ENCODE data around the gene SPOCD1. TPM values are rescaled to one million over a fixed set of nuclear protein-coding genes. Genes with fewer than 3 reads are reported as not detected.

Gene SPOCD1
- polyA plus RNA-seq, 1 of the 3 experiments (the other 2 are of a cell fraction) = 10.7 TPM

DNA sequence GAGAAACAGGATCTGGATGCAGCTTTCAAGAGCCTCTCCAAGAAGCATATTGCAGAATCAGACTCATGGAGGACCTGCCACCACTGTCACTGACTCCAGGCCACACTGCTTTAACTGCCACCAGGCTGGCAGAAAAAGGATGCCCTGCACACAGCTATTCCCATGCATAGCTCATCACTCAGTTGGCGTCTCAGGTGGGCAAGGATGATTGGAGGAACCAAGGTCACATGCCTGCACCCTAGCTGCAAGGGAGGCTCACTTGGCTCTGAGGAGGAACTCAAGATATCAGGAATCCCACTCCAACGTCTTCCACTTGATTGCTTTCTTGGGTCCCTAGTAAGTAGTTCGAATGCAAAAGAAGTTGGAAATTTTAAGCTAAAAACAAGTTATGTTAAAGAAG lies 19.6 kb upstream of the SPOCD1 start (continued):
- TF ChIP-seq, protein P1, sequence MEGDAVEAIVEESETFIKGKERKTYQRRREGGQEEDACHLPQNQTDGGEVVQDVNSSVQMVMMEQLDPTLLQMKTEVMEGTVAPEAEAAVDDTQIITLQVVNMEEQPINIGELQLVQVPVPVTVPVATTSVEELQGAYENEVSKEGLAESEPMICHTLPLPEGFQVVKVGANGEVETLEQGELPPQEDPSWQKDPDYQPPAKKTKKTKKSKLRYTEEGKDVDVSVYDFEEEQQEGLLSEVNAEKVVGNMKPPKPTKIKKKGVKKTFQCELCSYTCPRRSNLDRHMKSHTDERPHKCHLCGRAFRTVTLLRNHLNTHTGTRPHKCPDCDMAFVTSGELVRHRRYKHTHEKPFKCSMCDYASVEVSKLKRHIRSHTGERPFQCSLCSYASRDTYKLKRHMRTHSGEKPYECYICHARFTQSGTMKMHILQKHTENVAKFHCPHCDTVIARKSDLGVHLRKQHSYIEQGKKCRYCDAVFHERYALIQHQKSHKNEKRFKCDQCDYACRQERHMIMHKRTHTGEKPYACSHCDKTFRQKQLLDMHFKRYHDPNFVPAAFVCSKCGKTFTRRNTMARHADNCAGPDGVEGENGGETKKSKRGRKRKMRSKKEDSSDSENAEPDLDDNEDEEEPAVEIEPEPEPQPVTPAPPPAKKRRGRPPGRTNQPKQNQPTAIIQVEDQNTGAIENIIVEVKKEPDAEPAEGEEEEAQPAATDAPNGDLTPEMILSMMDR (IDR thresholded peaks at IDR 0.05) = no peak
- no peak for TF ChIP-seq RCOR1 (IDR thresholded peaks at IDR 0.05; ENCODE audit: low read length)
- TF ChIP-seq, protein P2, sequence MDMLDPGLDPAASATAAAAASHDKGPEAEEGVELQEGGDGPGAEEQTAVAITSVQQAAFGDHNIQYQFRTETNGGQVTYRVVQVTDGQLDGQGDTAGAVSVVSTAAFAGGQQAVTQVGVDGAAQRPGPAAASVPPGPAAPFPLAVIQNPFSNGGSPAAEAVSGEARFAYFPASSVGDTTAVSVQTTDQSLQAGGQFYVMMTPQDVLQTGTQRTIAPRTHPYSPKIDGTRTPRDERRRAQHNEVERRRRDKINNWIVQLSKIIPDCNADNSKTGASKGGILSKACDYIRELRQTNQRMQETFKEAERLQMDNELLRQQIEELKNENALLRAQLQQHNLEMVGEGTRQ (IDR thresholded peaks at IDR 0.05; ENCODE audit: borderline replicate concordance, low read depth, low read length) = no peak

DNA sequence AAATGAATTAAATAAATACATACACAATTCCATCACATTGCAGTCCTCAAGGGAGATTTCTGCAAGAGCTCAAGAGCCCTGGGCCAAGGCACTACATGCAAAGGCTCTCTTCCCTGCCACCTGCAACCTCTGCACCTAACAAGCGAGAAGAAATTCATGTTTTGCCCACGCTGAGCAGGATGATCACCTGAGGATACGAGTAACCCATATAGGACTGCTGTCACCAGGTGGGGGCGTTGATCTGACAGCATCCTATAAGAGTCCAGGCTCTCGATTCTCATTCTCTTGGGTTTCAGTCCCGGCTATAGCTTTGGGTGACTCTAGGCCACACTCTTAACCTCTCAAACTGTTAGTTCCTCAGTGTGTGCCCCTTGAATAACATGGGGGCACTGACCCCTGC lies 18.7 kb upstream of the SPOCD1 start:
- Histone ChIP-seq H2AFZ (ENCODE audit: low read depth) (no peak overlapping the region), H3K9ac (no peak overlapping the region), H3K27ac (ENCODE audit: low read depth in 2 of 2, low read length in 1 of 2) (no peak overlapping the region), H3K27me3 (ENCODE audit: insufficient read depth) (no peaks in the 10 kb centered on the region), H4K20me1 (ENCODE audit: insufficient read depth) (no peaks in the 10 kb centered on the region), H3K79me2 (ENCODE audit: insufficient read depth) (no peaks in the 10 kb centered on the region), H3K4me3 (ENCODE audit: low read depth in 2 of 2, low read length in 1 of 2) (no peak overlapping the region), H3K4me1 (ENCODE audit: control insufficient read depth in 1 of 2, insufficient read depth in 2 of 2, low read depth in 1 of 2, low read length in 1 of 2) (peaks cover 0 to 13% of the 10 kb centered on the region in 2 experiments; a peak in 1 of 4 replicates), H3K36me3 (replicated peaks in 1 of 2; ENCODE audit: control insufficient read depth in 1 of 2, insufficient read depth in 2 of 2, low read length in 1 of 2) (no peaks in the 10 kb centered on the region), H3F3A (replicated peaks; ENCODE audit: insufficient read depth) (no peaks in the 10 kb centered on the region), H3K9me3 (no peaks in the 10 kb centered on the region), H3K4me2 (no peak overlapping the region), H3K9me2 (no peaks in the 10 kb centered on the region)
- WGBS (ENCODE audit: low lambda C conversion rate) = 85% methylated on average over 4 of the region's 6 CpGs
- ChIA-PET CTCF (interaction anchor here (1.0 to 1.2 kb wide), 4 partner anchors 13 to 130 kb away, joined by 3 to 4 read pairs (median 3); no protein-coding TSS in a partner anchor), POLR2A (no interaction called here)
- no peak for TF ChIP-seq RCOR1 (IDR thresholded peaks at IDR 0.05; ENCODE audit: low read length)
- TF ChIP-seq GABPA (IDR thresholded peaks at IDR 0.05; ENCODE audit: low read depth) = no peak
- no peak for TF ChIP-seq EZH2phosphoT487 (IDR thresholded peaks at IDR 0.05; ENCODE audit: borderline replicate concordance, low read depth)
- no peak for TF ChIP-seq POLR2AphosphoS5 (IDR thresholded peaks at IDR 0.05; ENCODE audit: low read depth, low read length)
- TF ChIP-seq RXRA (IDR thresholded peaks at IDR 0.05; ENCODE audit: borderline replicate concordance, low read depth) = no peak
- TF ChIP-seq, protein P1 (IDR thresholded peaks at IDR 0.05) = no peak
- TF ChIP-seq JUND (IDR thresholded peaks at IDR 0.05) = no peak
- TF ChIP-seq FOXJ3 (CRISPR knock-in tag; IDR thresholded peaks at IDR 0.05) = no peak
- TF ChIP-seq, protein P3, sequence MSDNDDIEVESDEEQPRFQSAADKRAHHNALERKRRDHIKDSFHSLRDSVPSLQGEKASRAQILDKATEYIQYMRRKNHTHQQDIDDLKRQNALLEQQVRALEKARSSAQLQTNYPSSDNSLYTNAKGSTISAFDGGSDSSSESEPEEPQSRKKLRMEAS (IDR thresholded peaks at IDR 0.05; ENCODE audit: low read depth) = no peak
- TF ChIP-seq, protein P4, sequence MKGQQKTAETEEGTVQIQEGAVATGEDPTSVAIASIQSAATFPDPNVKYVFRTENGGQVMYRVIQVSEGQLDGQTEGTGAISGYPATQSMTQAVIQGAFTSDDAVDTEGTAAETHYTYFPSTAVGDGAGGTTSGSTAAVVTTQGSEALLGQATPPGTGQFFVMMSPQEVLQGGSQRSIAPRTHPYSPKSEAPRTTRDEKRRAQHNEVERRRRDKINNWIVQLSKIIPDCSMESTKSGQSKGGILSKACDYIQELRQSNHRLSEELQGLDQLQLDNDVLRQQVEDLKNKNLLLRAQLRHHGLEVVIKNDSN (IDR thresholded peaks at IDR 0.05; ENCODE audit: borderline replicate concordance, low read depth) = no peak
- no peak for DNase-seq

All from SK-N-SH (cell line).